COR-L47 (cell line): Measurements from ENCODE around the gene TNNT1.
A peak's percentile ranks its signal among the peaks of the same experiment; 100 is the strongest.

Experiments used
- DNase-seq: peaks from one replicate; lab custom pipeline; 2025; lab: John Stamatoyannopoulos, UW

Gene TNNT1

DNA sequence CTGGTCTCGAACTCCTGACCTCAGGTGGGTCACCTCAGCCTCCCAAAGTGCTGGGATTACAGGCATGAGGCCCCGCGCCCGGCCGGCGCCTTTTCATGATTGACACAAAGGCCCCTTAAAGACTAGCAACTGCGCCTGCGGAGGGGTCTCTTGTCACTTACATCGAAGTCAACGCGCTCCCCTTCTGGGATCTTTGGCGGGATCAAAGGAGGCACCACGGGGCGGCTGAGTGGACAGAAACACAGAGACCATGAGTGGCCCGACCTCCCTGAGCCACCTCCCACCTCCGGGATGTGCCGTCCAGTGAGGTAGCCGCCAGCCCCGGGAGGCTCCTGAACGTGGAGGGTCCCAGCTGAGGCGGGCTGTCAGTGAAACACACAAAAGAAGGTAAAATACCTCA is 7.3 kb downstream of the TNNT1 start:
- no peak for DNase-seq

DNA sequence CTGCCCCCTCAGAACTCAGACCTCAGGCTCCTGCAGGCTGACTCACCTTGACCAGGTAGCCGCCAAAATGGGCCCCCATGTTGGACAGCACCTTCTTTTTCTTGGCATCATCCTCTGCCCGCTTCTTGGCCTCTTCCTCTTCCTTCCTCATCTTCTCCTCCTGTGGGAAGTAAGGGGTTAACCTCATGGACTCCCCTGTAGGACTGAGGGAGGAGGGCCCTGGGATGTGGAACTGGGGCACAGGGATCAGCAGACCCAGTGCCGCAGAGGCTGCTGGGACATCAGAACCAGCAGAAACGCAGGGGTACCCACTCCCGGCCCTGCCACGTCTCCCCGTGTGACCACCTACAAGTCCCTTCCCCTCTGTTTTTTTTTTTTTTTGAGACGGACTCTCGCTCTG is 11.1 kb downstream of the TNNT1 start:
- DNase-seq: no peak

DNA sequence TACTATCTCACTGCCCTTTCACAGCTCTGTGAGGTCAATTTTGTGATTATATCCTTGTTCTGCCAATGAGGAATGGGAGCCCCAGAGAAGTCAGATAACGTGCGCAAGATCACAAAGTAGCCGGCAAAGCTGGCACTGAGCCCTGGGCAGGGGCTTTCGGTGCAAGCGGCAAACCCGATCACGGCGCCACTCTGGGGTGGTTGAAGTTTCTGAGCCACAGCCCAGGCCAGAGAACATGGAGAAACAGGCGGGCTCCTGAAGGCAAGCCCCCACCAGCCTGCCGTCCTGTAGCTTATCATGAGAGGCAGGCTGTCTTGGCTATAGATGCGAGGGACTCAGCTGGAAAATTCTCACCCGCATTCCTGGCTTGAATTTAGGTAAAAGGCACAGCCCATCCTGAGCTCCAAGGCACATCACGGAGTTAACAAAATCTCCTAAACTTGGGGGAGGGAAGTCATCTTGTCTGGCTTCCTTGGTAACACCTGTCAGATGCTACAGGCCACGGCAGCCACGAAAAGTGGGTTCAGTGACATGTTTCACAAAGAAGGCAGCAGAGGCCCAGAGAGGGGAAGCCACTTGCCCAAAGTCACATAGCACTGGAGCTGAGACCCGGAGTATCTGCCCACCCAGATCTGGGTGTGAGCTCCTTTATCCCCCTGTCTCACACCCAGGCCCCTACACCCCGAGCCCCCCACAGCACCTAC is 12.5 kb downstream of the TNNT1 start:
- no peak for DNase-seq

DNA sequence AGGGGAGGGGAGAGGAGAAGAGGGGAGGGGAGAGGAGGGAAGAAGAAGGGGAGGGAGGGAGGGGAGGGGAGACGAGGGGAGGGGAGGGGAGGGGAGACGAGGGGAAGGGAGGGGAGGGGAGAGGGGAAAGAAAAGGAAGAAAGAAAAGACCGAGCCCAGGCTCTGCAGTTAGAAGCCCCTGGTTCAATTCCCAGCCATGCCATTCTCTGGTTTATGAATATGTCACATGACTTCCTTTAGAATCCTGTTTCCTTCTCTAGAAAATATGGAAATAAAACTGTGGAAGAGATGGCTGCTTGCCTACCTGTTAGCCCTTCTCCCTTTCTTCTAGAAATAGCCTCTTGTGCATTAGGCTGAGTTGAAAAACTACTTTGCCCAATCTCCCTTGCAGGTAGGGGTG is 14.3 kb downstream of the TNNT1 start:
- no peak for DNase-seq

DNA sequence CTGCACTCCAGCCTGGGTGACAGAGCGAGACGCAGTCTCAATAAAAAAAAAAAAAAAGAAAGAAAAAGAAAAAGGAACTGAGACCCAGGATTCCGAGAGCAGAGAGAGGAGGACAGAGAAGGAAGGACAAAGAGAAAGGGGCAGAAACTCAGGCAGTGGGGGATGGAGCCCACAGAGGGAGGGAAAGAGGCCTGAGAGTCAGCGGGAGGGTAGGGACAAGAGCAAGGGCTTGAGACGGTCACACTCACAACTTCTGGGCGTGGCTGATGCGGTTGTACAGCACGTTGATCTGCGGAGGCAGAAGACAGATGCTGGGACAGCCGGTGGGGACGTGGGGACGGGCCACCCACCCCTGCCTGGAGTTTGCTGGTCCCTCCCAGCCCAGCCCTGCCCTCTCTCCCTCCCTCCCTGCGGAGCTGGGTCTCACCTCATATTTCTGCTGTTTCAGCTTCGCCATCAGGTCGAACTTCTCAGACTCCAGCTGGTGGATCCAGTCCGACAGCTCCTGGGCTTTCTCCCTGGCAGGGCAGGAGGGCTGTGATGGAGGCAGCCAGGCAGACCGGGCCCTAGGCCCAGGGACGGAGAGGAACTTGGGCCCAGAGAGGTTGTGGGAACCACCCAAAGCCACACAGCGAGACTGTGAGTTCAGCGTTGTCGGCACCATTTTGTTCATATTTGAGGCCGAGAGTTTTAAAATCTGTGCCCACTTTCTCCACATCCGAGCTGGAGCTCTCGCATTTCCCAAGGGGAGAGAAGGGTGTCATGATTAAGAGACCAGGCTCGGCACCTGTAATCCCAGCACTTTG is 15.2 kb downstream of the TNNT1 start:
- no peak for DNase-seq

DNA sequence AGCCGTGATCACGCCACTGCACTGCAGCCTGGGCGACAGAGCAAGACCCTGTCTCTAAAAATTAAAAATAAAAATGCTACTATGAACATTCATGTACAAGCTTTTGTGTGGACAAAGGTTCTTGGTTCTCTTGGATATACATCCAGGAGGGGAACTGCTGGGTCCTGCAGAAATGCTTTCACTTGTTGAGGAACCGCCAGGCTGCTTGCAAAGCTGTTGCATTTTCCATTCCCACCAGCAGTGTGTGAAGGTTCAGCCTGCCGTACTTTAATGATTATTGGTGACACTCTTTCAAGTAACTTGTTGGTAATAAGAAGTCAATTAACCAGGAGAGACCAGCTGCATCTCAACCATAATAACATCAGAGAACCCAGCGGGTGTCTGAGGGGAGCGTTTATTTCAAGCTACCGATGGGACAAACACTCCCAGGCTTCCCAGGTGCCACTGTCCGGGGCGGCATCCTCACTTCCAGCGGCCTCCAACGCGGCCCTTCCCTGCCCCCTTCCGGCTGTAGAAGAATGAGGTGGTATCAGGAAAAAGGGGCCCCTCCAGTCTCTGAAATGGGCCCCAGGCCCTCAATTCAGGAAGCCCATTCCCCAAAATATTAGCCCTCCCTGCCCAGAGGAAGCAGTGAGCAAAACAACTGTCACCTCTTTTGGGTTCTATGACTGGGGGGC is 16.4 kb downstream of the TNNT1 start:
- no peak for DNase-seq

DNA sequence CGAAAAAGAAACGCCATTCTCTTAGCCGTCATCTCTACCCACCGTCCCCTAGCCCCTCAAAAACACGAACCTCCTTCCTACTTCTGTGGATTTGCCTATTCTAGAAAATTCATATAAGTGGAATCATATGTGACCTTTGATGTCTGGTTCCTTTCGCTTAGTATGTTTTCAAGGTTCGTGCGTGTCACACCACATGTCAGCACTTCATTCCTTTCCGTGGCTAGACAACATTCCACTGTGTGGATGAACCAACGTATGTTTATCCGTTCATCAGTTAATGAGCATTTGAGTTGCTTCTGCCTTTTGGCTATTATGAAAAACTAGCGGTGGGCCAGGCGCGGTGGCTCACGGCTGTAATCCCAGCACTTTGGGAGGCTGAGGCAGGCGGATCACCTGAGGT is 17.6 kb downstream of the TNNT1 start:
- no peak for DNase-seq

DNA sequence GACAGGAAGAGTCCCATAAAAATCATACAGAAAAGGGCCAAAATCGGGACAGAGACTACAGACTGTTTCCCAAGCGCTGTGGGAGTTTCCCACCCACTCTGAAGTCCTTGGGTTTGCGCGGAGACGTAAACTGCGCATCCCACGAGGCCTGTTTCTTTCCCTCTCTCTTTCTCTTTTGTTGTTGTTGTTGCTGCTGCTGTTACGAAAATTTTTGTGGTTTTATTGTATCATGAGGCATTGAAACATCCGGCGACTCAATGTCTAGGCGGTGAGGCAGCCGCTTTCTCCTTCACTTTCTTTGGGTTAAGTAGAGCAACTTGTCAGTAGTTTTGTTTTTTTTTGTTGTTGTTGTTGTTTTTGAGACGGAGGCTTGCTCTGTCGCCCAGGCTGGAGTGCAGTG is 30.0 kb downstream of the TNNT1 start:
- no peak for DNase-seq

DNA sequence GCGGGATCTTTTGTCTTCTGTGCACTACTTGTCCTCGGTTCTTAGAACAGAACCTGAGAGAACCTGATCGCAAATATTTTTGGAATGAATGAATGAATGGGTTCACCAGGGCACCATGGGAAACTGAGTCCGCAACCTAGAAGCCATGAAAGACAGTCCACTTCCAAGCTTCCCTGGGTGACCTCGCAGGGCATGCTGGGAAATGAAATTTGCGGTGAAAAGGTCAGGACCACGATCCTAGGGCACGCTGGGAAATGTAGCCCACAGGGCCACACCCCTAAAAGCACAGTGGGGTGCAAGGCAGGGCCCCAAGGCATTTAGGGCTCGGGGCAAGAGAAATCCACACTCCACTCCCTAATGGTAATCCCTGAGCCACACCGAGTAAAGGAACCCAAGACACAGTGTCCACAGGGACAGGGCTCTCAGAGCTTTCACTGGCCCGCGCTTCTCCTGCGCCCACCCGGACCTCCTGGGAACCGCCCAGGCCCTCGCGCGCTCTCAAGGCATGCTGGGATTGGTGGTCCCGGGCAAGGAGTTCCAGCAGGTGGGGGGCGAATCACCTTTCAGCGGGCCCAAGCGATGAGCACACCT is 30.5 kb downstream of the TNNT1 start:
- DNase-seq: no peak

DNA sequence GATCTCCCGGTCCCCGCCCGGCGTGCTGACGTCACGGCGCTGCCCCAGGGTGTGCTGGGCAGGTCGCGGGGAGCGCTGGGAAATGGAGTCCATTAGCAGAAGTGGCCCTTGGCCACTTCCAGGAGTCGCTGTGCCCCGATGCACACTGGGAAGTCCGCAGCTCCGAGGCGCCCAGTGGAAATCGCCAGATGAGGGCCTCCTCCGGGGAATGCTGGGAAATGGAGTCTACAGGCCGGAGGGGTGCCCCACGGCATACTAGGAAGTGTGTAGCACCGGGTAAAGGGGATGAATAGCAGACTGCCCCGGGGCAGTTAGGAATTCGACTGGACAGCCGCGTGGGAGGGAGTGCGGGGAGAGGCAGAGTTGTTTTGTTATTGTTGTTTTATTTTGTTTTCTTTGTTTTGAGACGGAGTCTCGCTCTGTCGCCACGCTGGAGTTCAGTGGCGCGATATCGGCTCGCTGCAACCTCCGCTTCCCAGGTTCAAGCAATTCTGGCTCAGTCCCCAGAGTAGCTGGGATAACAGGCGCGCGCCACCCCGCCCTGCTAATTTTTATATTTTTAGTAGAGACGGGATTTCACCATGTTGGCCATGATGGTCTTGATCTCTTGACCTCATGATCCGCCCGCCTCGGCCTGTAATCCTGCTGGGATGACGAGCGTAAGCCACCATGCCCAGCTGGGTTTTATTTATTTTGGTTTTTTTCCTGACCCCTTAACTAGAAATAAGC is 31.2 kb downstream of the TNNT1 start:
- peak; percentile 98 for DNase-seq

DNA sequence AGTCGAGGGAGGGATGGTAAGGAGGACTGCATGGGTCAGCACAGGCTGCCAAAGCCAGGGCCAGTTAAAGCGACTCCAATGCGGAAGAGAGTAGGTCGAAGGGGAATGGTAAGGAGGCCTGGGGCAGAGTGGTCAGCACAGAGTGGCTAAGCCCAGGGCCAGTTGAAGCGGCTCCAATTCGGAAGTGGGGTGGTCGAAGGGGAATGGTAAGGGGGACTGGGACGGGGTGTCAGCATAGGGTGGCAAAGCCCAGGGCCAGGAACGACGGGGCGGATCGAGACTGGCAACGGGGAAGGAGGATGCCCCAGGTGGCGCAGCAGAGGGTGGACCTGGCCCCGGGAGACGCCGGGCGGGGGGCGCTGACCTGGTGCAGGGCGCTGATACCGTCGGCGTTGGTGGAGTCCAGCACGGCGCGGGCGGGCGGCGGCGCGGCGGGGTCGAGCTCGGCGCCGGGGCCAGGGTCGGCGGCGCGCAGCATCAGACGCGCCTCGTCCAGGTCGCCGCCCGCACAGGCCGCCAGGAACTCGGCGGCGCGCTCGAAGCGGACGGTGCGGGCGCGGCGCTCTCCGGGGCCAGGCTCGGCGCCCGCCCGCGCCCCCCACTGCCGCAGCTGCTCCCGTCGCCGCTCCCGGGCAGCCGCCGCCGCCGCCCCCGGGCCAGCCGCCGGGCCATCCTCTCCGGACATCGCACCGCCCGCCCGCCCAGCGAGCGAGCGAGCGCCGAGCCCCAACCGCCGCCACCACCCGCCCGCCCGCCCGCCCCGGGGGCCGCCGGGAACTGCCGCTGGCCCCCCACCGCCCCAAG is 31.9 kb downstream of the TNNT1 start, which contains the start of gene PPP1R12C:
TSS of gene PPP1R12C (minus strand) at position 779 of the 804 bp plus-strand sequence. CDS start at position 685, 94 bp downstream.
- no peak for DNase-seq

DNA sequence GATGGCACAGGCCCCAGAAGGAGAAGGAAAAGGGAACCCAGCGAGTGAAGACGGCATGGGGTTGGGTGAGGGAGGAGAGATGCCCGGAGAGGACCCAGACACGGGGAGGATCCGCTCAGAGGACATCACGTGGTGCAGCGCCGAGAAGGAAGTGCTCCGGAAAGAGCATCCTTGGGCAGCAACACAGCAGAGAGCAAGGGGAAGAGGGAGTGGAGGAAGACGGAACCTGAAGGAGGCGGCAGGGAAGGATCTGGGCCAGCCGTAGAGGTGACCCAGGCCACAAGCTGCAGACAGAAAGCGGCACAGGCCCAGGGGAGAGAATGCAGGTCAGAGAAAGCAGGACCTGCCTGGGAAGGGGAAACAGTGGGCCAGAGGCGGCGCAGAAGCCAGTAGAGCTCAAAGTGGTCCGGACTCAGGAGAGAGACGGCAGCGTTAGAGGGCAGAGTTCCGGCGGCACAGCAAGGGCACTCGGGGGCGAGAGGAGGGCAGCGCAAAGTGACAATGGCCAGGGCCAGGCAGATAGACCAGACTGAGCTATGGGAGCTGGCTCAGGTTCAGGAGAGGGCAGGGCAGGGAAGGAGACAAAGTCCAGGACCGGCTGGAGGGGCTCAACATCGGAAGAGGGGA is 32.7 kb downstream of the TNNT1 start:
- peak; percentile 21 for DNase-seq

DNA sequence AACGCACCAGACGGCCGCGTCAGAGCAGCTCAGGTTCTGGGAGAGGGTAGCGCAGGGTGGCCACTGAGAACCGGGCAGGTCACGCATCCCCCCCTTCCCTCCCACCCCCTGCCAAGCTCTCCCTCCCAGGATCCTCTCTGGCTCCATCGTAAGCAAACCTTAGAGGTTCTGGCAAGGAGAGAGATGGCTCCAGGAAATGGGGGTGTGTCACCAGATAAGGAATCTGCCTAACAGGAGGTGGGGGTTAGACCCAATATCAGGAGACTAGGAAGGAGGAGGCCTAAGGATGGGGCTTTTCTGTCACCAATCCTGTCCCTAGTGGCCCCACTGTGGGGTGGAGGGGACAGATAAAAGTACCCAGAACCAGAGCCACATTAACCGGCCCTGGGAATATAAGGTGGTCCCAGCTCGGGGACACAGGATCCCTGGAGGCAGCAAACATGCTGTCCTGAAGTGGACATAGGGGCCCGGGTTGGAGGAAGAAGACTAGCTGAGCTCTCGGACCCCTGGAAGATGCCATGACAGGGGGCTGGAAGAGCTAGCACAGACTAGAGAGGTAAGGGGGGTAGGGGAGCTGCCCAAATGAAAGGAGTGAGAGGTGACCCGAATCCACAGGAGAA is 33.5 kb downstream of the TNNT1 start:
- DNase-seq: no peak

DNA sequence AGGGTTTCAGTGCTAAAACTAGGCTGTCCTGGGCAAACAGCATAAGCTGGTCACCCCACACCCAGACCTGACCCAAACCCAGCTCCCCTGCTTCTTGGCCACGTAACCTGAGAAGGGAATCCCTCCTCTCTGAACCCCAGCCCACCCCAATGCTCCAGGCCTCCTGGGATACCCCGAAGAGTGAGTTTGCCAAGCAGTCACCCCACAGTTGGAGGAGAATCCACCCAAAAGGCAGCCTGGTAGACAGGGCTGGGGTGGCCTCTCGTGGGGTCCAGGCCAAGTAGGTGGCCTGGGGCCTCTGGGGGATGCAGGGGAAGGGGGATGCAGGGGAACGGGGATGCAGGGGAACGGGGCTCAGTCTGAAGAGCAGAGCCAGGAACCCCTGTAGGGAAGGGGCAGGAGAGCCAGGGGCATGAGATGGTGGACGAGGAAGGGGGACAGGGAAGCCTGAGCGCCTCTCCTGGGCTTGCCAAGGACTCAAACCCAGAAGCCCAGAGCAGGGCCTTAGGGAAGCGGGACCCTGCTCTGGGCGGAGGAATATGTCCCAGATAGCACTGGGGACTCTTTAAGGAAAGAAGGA is 34.4 kb downstream of the TNNT1 start:
- DNase-seq: no peak

DNA sequence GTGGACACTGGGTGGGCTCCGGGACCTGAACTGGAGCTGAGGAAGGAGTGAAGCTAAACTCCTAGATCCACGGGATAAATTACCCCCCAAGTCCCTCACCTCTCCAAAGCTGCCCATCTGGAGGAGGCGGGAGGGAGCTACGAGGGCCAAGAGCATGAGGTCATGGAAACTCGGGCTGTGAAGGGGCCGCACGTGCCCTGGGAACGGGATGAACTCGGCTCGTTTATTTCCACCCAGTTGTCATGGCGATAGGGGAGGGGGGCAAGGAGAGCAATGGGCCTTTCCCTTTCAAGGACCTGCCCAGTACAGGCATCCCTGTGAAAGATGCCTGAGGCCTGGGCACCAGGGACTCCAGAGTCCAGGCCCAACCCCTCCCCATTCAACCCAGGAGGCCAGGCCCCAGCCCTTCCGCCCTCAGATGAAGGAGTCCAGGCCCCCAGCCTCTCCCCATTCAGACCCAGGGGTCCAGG is 35.4 kb downstream of the TNNT1 start:
- no peak for DNase-seq

DNA sequence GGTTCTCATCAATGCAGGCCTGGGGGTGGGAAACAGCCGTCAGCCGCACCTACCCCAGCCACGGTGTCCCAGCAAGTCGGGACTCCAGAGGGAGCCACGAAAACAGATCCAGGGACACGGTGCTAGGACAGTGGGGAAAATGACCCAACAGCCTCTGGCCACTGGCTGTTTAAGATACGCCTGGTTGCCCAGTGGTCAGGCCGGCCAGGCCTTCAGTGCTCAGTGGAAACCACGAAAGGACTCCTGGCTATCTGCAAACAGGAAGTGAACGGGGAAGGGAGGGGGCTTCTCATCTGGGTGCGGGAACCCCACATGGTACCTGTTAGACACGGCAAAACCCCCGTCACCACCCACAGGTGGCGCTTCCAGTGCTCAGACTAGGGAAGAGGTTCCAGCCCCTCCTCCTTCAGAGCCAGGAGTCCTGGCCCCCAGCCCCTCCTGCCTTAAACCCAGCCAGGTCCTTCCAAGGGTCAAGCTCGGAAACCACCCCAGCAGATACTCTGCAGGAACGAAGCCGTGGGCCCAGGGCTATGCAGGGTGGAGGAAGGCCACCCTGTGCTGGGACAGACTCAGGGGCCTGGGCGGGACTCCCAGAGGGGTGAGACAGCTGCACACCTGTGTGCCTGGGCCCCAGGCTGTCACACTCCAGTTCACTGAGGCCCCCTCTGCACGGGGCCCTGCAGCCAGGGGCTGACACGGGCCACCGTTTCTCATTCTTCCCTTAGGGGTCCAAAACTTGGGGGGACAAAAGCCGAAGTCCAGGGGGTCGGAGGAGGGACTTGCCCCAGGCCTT is 36.0 kb downstream of the TNNT1 start:
- no peak for DNase-seq

DNA sequence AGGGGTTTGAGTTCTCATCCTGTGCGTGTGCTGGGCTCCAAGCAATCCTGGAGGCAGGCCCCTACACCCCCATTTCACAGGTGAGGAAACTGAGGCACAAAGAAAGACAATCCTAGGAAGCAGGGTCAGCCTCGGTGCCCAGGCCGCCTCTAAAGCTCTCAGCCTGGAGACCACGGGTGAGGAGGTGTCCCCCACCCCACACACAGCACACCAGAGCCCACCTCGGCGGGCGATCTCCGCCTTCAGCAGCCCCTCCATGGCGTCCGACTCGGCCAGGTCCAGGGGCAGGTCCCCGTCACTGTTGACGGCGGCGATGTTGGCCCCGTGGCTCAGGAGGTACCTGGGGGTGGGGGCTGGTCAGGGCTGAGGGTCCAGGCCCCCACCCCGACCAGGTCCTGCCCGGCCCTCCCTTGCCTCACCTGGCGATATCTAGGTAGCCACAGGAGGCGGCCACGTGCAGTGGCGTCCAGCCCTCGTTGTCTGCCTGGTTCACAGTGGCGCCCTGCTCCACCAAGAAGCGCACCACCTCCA is 36.7 kb downstream of the TNNT1 start:
- no peak for DNase-seq

DNA sequence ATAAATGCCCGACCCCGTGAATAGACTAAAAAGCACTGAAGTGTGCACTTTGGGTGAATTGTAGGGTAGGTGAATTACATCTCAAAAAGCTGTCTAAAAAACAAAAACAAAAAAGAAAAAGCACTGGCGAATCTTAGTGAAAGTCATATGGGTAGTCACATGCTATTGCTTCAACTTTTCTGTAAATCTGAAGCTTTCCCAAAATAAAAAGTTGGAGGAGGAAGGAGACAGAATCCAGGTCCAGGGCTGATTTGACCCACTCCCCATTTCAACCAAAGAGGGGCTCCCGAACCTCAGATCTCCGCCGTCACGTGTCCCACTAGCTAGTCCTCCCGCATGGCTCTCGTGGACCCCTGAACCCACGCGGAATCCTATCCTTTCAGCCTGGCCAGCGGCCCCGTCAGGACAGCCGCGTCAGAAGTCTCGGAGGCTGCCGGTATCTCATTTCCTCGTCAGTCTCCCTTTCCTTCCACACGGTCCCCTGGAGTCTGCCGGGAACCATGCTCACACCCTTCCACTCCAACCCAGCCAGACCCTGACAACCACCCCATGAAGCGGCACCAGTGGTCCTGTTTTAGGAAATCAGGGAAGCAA is 37.7 kb downstream of the TNNT1 start:
- no peak for DNase-seq
